Uterus (tissue), 4 donors: ENCODE data around the gene ICAM3. TPM values are rescaled to one million over a fixed set of nuclear protein-coding genes. Genes with fewer than 3 reads are reported as not detected.
A peak's percentile ranks its signal among the peaks of the same experiment; 100 is the strongest.

Experiments used
- DNase-seq, 2 donors: peaks; one replicate each; pipeline ENCODE4 v3.0.0-alpha.2; 2019 to 2020
- H3K27ac ChIP-seq, 2 donors: fragments of 200-600 bp; sonication (generic); 1 replicate in 1 of 2; 2 replicates in 1 of 2; pipeline ENCODE4 v1.5.1; 2016 to 2018
- H3K27me3 ChIP-seq, 2 donors: fragments of 200-600 bp; sonication (generic); one replicate each; pipeline ENCODE4 v1.5.1; 2018 to 2019; ENCODE audit warnings: control low read depth in 1 of 2
- H3K36me3 ChIP-seq, 2 donors: fragments of 200-600 bp; sonication (generic); one replicate each; pipeline ENCODE4 v1.5.1; 2019; ENCODE audit warnings: control low read depth in 1 of 2
- H3K4me1 ChIP-seq, 2 donors: fragments of 200-600 bp; sonication (generic); one replicate each; pipeline ENCODE4 v1.5.1; 2018 to 2019; ENCODE audit warnings: control low read depth in 1 of 2
- H3K4me3 ChIP-seq, 2 donors: fragments of 200-600 bp; sonication (generic); 1 replicate in 1 of 2; 2 replicates in 1 of 2; pipeline ENCODE4 v1.5.1; 2018 to 2019; ENCODE audit warnings: mild to moderate bottlenecking in 1 of 2
- H3K9me3 ChIP-seq, 2 donors: fragments of 200-600 bp; sonication (generic); one replicate each; pipeline ENCODE4 v1.5.1; 2019; ENCODE audit warnings: control low read depth in 1 of 2
- CTCF ChIP-seq, 4 experiments: fragments of 200-600 bp in 2 of 4; fragments of 450-650 bp in 2 of 4; sonication (generic) in 2 of 4; IDR thresholded peaks; one replicate each; pipeline ENCODE4 v1.5.1; 2016 to 2019; ENCODE audit warnings: antibody characterized with exemption in 4 of 4, mild to moderate bottlenecking in 2 of 4, moderate library complexity in 1 of 4
- POLR2A ChIP-seq, 2 donors: fragments of 450-650 bp; IDR thresholded peaks; one replicate each; pipeline ENCODE4 v1.6.1; 2016; ENCODE audit warnings: antibody characterized with exemption in 2 of 2, mild to moderate bottlenecking in 1 of 2, moderate library complexity in 1 of 2
- intact Hi-C: fragments of 100-400 bp; cut with DNase I; formaldehyde crosslinking; loops from one replicate; pipeline ENCODE4 v1.15.1; 2023; ENCODE audit warnings: low total_unique reads
- total RNA-seq, 4 donors: library from RNA; depleted of rRNA in 3 of 4; stranded (reverse); fragments of >200 nt in 3 of 4; gene quantifications; one replicate each; pipeline versions ENCODE4 v1.1.0 to v1.2.4, GENCODE V29; 2014 to 2023
- donor health status: DM: yes; HTN: yes; CAD: no.

The ICAM3 gene
- total RNA-seq, 4 donors from 2014 or later, result 3.0 to 65.3 (median 6.2) TPM

GRCh38 chr19:10290357-10290875 lies 49.0 kb downstream of the ICAM3 start:
- Histone ChIP-seq H3K4me1 (peaks cover 0 to 31% of the 10 kb centered on the region in 2 donors), H3K4me3 (no peak overlapping the region)
- intact Hi-C loops, result no loop called here

GRCh38 chr19:10289836-10290356 lies 49.5 kb downstream of the ICAM3 start, which contains the start of gene ICAM5:
TSS of gene ICAM5 (plus strand) at chr19:10289952. CDS start at chr19:10290044, 92 bp downstream.
- peak within 1 kb of the TSS in 1 of 2 donors; percentile 11 for H3K4me3 ChIP-seq
- DNase-seq, result no peak
- no peak for TF ChIP-seq POLR2A (IDR thresholded peaks at IDR 0.05)
- TF ChIP-seq CTCF (IDR thresholded peaks at IDR 0.05), result no peak
- no peaks in the 10 kb centered on the region for H3K36me3 ChIP-seq
- H3K4me1 ChIP-seq, result peaks cover 0 to 31% of the 10 kb centered on the region in 2 donors
- no peaks in the 10 kb centered on the region for H3K9me3 ChIP-seq
- H3K27ac ChIP-seq, result no peak within 1 kb of the TSS
- intact Hi-C loops, result no loop called here
- peaks cover 39 to 60% of the 10 kb centered on the region in 2 donors for H3K27me3 ChIP-seq

More at GRCh38 chr19:10290357-10290875, 49.0 kb downstream of the ICAM3 start:
- H3K27me3 ChIP-seq, result peaks cover 44 to 65% of the 10 kb centered on the region in 2 donors
- no peaks in the 10 kb centered on the region for H3K36me3 ChIP-seq
- H3K27ac ChIP-seq, result no peak overlapping the region
- TF ChIP-seq POLR2A (IDR thresholded peaks at IDR 0.05) (no peak), CTCF (IDR thresholded peaks at IDR 0.05) (no peak)
- no peaks in the 10 kb centered on the region for H3K9me3 ChIP-seq
- DNase-seq, result no peak

GRCh38 chr19:10289167-10289835 lies 50.1 kb downstream of the ICAM3 start:
- intact Hi-C loops, result no loop called here
- Histone ChIP-seq H3K9me3 (no peaks in the 10 kb centered on the region), H3K36me3 (no peaks in the 10 kb centered on the region), H3K4me1 (peaks cover 0 to 31% of the 10 kb centered on the region in 2 donors), H3K27ac (no peak overlapping the region), H3K27me3 (peaks cover 39 to 54% of the 10 kb centered on the region in 2 donors), H3K4me3 (peak overlapping the region in 1 of 2 donors; percentile 11)
- TF ChIP-seq CTCF (IDR thresholded peaks at IDR 0.05) (no peak), POLR2A (IDR thresholded peaks at IDR 0.05) (no peak)
- DNase-seq, result no peak

GRCh38 chr19:10288662-10289166 lies 50.7 kb downstream of the ICAM3 start:
- peaks cover 36 to 48% of the 10 kb centered on the region in 2 donors for H3K27me3 ChIP-seq
- no peaks in the 10 kb centered on the region for H3K9me3 ChIP-seq
- no peaks in the 10 kb centered on the region for H3K36me3 ChIP-seq
- no peak overlapping the region for H3K4me3 ChIP-seq
- TF ChIP-seq POLR2A (IDR thresholded peaks at IDR 0.05) (no peak), CTCF (IDR thresholded peaks at IDR 0.05) (no peak)
- H3K27ac ChIP-seq, result no peak overlapping the region
- peaks cover 0 to 31% of the 10 kb centered on the region in 2 donors for H3K4me1 ChIP-seq
- intact Hi-C loops, result no loop called here
- no peak for DNase-seq
